ENCODE results near the gene C17orf113.

The C17orf113 gene

GRCh38 chr17:42072323-42073187 lies 22.2 kb upstream of the C17orf113 start:
- FAIRE-seq = no peak

GRCh38 chr17:42071810-42072209 lies 21.4 kb upstream of the C17orf113 start:
- no peak for FAIRE-seq

- FAIRE-seq = no peak
Measured at GRCh38 chr17:42068979-42069378, 18.6 kb upstream of the C17orf113 start.

GRCh38 chr17:42067371-42068091 lies 17.1 kb upstream of the C17orf113 start:
- FAIRE-seq = no peak

- no peak for FAIRE-seq
Measured at GRCh38 chr17:42065201-42065600, 14.8 kb upstream of the C17orf113 start.

GRCh38 chr17:42062681-42063080 lies 12.3 kb upstream of the C17orf113 start:
- no peak for FAIRE-seq

- FAIRE-seq = no peak
Measured at GRCh38 chr17:42061646-42062487, 11.5 kb upstream of the C17orf113 start.

- FAIRE-seq = no peak
Measured at GRCh38 chr17:42060231-42060630, 9.8 kb upstream of the C17orf113 start.

GRCh38 chr17:42059815-42060214 lies 9.4 kb upstream of the C17orf113 start:
- FAIRE-seq = no peak

GRCh38 chr17:42058063-42058462 lies 7.7 kb upstream of the C17orf113 start:
- no peak for FAIRE-seq

- no peak for FAIRE-seq
Measured at GRCh38 chr17:42056635-42057034, 6.2 kb upstream of the C17orf113 start.

- no peak for FAIRE-seq
Measured at GRCh38 chr17:42055496-42055895, 5.1 kb upstream of the C17orf113 start.

- no peak for FAIRE-seq
Measured at GRCh38 chr17:42055027-42055426, 4.6 kb upstream of the C17orf113 start.

- FAIRE-seq = no peak
Measured at GRCh38 chr17:42053731-42054500, 3.5 kb upstream of the C17orf113 start.

GRCh38 chr17:42052346-42052877 lies 2.0 kb upstream of the C17orf113 start:
- FAIRE-seq = no peak

GRCh38 chr17:42051645-42052044 lies 1.2 kb upstream of the C17orf113 start:
- FAIRE-seq = no peak

- FAIRE-seq = no peak
Measured at GRCh38 chr17:42051013-42051400, 606 bp upstream of the C17orf113 start.

- no peak for FAIRE-seq
Measured at GRCh38 chr17:42049834-42050392, 488 bp downstream of the C17orf113 start.

GRCh38 chr17:42047343-42047742 lies 3.1 kb downstream of the C17orf113 start:
- FAIRE-seq = no peak

GRCh38 chr17:42045719-42046118 lies 4.7 kb downstream of the C17orf113 start:
- no peak for FAIRE-seq

- FAIRE-seq = no peak
Measured at GRCh38 chr17:42042598-42043319, 7.6 kb downstream of the C17orf113 start.
